Measurements from ENCODE around the gene PSD. TPM values are rescaled to one million over a fixed set of nuclear protein-coding genes. Genes with fewer than 3 reads are reported as not detected.

Gene PSD
- total RNA-seq, 1 experiment from 2014 or later: 3.4 TPM

- Histone ChIP-seq H2BK15ac (ENCODE audit: low read depth, low read length) (no peak overlapping the region; the same call in 1 of the 2 replicates), H3K27me3 (ENCODE audit: insufficient read depth, low read length) (no peaks in the 10 kb centered on the region), H2BK12ac (ENCODE audit: insufficient read length, low read depth, low read length) (no peak overlapping the region), H4K20me1 (ENCODE audit: control insufficient read depth, insufficient read depth, insufficient read length) (no peaks in the 10 kb centered on the region), H2BK20ac (ENCODE audit: low read depth, low read length, poor library complexity, severe bottlenecking) (no peak overlapping the region), H3K27ac (ENCODE audit: insufficient read length, low read depth, low read length) (no peak overlapping the region), H3K14ac (ENCODE audit: insufficient read depth, low read length) (no peak overlapping the region), H3K9me3 (ENCODE audit: control insufficient read depth, low read depth, low read length) (no peaks in the 10 kb centered on the region), H3K23me2 (ENCODE audit: insufficient read length, low read depth, low read length, poor library complexity, severe bottlenecking) (peaks cover 7% of the 10 kb centered on the region), H2BK5ac (ENCODE audit: insufficient read length, low read length) (no peak overlapping the region), H3K56ac (ENCODE audit: insufficient read length, low read depth, low read length) (no peak overlapping the region), H3K4me2 (ENCODE audit: insufficient read depth, insufficient read length, low read length) (peak overlapping the region; percentile 20), H2AFZ (ENCODE audit: low read length) (no peak overlapping the region), H3K9ac (ENCODE audit: extremely low read depth, insufficient read length, low read length) (no peak overlapping the region), H3K4ac (ENCODE audit: low read depth, low read length) (no peak overlapping the region), H2BK120ac (ENCODE audit: low read depth, low read length, poor library complexity, severe bottlenecking) (no peak overlapping the region), H4K5ac (ENCODE audit: insufficient read length, low read depth, low read length) (no peak overlapping the region), H2AK5ac (ENCODE audit: insufficient read length, low read length) (no peak overlapping the region), H3K4me1 (ENCODE audit: insufficient read depth, low read length) (no peaks in the 10 kb centered on the region), H4K91ac (ENCODE audit: insufficient read length, low read depth, low read length) (no peak overlapping the region), H3T11ph (ENCODE audit: low read length) (no peak overlapping the region), H3K79me2 (ENCODE audit: insufficient read depth, low read length) (no peaks in the 10 kb centered on the region), H4K8ac (replicated peaks; ENCODE audit: insufficient read length, low read depth, low read length) (no peak overlapping the region), H3K79me1 (ENCODE audit: insufficient read depth, low read depth, low read length, poor library complexity, severe bottlenecking) (no peaks in the 10 kb centered on the region), H3K23ac (ENCODE audit: insufficient read length, low read depth, low read length) (no peak overlapping the region), H3K18ac (ENCODE audit: insufficient read length, low read depth, low read length) (no peak overlapping the region)
- Mint-ChIP-seq H3K27me3 (ENCODE audit: low read depth) (peaks cover 39% of the 10 kb centered on the region), H3K27ac (no peak overlapping the region), H3K4me1 (peaks cover 11 to 24% of the 10 kb centered on the region in 2 experiments), H3K9me3 (no peaks in the 10 kb centered on the region), H3K36me3 (ENCODE audit: insufficient read depth in 1 of 3, low read depth in 3 of 3) (peaks cover 1 to 31% (median 21%) of the 10 kb centered on the region in 3 experiments; a peak in 5 of 7 replicates), H3K4me3 (peak overlapping the region in 1 of 2 experiments; percentile 75; a peak in 2 of 5 replicates)
- no peak for DNase-seq
- WGBS (ENCODE audit: extremely low coverage, insufficient read length, low lambda C conversion rate): no CpG with 5 or more reads among the region's 17 CpGs
- no peak for TF ChIP-seq CTCF (conservative IDR thresholded peaks at IDR 0.05)
Measured at GRCh38 chr10:102400076-102400475, 18.5 kb downstream of the PSD start.

Measured in H9 (cell line).